ENCODE data around the gene FGF12.

Gene FGF12

DNA sequence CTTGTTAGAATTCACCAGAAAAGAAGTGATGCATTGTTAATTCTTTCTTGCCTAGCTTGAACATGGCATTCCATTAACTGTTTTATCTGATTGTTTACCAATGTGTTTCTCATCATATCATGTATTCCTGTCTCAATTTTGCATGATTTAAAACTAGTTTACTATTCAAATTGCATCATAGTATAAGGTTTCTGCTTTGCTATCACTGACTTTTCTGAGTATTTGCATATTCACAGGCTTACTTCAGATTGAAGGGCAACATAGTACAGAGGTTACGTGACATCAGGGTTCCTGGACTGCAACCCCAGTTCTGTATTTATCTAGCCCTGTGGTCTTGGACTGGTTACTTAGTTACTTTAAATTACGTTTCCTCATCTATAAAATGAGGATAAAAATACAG lies 561.8 kb downstream of the FGF12 start:
- DNase-seq (ENCODE audit: low read depth, low spot score), result no peak
- POLR2A ChIA-PET, result no interaction called here

DNA sequence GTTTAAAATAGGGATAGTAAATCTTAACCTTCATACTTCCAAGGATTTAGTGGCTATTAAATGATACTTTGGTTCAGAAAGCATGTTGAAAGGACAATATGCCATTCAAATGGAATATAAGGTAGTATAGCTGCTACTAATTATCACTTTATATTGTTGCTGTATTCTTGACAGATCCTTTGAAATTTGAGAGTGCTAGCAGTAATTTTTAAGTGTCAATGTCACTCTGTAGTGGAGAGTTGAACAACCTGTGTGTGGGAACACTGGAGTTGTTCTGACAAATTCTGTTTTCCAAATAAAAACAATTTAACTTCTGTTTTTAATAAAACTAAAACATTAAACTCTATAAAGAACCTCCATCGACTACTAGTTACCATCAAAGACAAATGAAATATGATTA lies 565.7 kb downstream of the FGF12 start:
- H3K4me3 ChIP-seq (ENCODE audit: low read depth, low read length), result no peak overlapping the region
- ChIA-PET CTCF (no interaction called here), POLR2A (no interaction called here)
- TF ChIP-seq, protein P1, sequence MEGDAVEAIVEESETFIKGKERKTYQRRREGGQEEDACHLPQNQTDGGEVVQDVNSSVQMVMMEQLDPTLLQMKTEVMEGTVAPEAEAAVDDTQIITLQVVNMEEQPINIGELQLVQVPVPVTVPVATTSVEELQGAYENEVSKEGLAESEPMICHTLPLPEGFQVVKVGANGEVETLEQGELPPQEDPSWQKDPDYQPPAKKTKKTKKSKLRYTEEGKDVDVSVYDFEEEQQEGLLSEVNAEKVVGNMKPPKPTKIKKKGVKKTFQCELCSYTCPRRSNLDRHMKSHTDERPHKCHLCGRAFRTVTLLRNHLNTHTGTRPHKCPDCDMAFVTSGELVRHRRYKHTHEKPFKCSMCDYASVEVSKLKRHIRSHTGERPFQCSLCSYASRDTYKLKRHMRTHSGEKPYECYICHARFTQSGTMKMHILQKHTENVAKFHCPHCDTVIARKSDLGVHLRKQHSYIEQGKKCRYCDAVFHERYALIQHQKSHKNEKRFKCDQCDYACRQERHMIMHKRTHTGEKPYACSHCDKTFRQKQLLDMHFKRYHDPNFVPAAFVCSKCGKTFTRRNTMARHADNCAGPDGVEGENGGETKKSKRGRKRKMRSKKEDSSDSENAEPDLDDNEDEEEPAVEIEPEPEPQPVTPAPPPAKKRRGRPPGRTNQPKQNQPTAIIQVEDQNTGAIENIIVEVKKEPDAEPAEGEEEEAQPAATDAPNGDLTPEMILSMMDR (IDR thresholded peaks at IDR 0.05; ENCODE audit: insufficient read depth, low read length, missing control alignments), result no peak
- no peak for DNase-seq (ENCODE audit: low read depth, low spot score)

More for the DNA sequence above, 561.8 kb downstream of the FGF12 start:
- TF ChIP-seq, protein P1 (IDR thresholded peaks at IDR 0.05; ENCODE audit: insufficient read depth, low read length, missing control alignments), result no peak
- CTCF ChIA-PET, result no interaction called here
- H3K4me3 ChIP-seq (ENCODE audit: low read depth, low read length), result no peak overlapping the region

DNA sequence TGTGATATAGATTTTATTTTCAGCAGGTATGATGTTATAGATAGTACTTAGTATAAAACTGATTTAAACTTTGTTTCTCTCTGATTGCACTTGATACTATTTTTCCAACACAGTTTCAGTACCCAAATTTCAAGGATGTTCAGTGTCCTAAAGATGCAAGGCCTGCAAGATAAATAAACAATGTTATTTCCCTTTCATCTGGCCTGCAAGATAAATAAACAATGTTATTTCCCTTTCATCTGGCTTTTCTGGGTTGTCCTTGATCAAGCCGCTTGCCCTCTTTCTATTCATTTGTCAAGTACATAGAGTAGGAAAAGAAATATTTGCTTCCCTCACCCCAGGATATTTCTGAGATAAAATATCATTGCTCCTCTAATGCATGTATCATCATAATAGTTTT lies 571.0 kb downstream of the FGF12 start:
- CTCF ChIA-PET, result no interaction called here
- POLR2A ChIA-PET, result no interaction called here
- TF ChIP-seq, protein P1 (IDR thresholded peaks at IDR 0.05; ENCODE audit: insufficient read depth, low read length, missing control alignments), result no peak
- no peak overlapping the region for H3K4me3 ChIP-seq (ENCODE audit: low read depth, low read length)
- DNase-seq (ENCODE audit: low read depth, low spot score), result no peak

DNA sequence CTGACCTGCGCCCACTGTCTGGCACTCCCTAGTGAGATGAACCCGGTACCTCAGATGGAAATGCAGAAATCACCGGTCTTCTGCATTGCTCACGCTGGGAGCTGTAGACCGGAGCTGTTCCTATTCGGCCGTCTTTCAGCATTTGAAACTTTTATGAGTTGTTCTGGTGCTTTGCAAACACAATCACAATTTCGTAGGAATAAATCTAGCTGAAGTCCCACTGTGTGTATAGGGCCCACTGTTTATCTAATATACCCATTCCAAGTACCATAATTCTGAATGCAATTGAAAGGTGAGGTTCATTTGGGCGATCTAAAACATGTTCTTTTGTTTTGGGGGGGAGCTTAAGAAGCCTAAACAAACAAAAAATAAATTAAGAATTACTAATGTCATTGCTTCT lies 572.1 kb downstream of the FGF12 start:
- TF ChIP-seq, protein P1 (IDR thresholded peaks at IDR 0.05; ENCODE audit: insufficient read depth, low read length, missing control alignments), result no peak
- no peak for DNase-seq (ENCODE audit: low read depth, low spot score)
- ChIA-PET CTCF (no interaction called here), POLR2A (no interaction called here)
- H3K4me3 ChIP-seq (ENCODE audit: low read depth, low read length), result no peak overlapping the region

DNA sequence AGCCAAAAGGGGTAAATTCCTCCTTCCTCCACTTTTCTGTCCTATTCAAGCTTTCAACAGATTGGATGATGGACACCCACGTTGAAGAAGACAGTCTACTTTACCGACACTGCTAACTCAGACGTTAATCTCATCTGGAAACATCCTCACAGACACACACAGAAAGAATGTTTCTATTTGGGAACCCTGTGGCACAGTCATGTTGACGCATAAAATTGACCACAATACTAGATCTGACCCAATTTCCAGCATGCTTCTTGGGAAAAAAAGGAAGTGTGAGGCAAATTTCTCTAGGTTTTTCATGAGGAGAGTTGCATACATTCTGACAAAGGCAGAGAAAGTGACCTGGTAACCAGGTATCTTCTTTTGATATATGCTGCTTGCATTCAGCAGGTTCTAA lies 594.1 kb downstream of the FGF12 start:
- ChIA-PET CTCF (no interaction called here), POLR2A (no interaction called here)
- no peak overlapping the region for H3K4me3 ChIP-seq (ENCODE audit: low read depth, low read length)
- DNase-seq (ENCODE audit: low read depth, low spot score), result no peak
- TF ChIP-seq, protein P1 (IDR thresholded peaks at IDR 0.05; ENCODE audit: insufficient read depth, low read length, missing control alignments), result no peak

DNA sequence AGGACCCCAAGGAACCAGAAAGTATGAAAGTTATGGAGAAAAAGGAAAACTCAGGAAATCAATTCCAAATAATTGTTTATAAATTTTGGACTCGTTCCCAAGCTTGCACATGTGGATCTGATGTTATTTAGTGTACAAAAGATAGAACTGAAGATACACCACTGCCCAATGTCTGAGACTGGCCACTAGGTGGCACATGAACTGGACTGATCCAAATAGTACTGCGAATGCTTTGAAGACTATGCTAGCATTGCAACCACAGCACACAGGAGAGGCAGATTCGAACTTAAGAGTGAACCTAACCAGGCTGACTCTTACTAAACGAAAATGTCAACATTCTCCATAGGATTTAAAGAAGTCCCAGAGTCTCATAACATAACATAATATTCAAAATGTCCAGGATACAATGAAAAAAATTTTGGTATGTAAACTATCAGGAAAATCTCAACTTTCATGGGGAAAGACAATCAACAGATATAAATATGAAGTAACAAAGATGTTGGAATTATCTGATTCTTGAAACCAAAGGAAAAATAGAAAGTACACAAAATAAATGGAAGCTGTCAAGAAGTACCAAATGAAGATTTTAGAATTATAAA lies 596.7 kb downstream of the FGF12 start:
- H3K4me3 ChIP-seq (ENCODE audit: low read depth, low read length), result no peak overlapping the region
- TF ChIP-seq, protein P1 (IDR thresholded peaks at IDR 0.05; ENCODE audit: insufficient read depth, low read length, missing control alignments), result peak; percentile 38
- no peak for DNase-seq (ENCODE audit: low read depth, low spot score)
- POLR2A ChIA-PET, result no interaction called here
- CTCF ChIA-PET, result no interaction called here
